ENCODE results near the gene ARMC2. TPM values are rescaled to one million over a fixed set of nuclear protein-coding genes. Genes with fewer than 3 reads are reported as not detected.
"Not testable (repeated sequence)": the region's sequence is repeated elsewhere in the genome, so short reads cannot be mapped to it uniquely, and the experiment has no call there.

Gene ARMC2
- total and polyA plus RNA-seq, 8 donors, result 0.46 to 13.4 (median 2.3) TPM; not detected in 1

DNA sequence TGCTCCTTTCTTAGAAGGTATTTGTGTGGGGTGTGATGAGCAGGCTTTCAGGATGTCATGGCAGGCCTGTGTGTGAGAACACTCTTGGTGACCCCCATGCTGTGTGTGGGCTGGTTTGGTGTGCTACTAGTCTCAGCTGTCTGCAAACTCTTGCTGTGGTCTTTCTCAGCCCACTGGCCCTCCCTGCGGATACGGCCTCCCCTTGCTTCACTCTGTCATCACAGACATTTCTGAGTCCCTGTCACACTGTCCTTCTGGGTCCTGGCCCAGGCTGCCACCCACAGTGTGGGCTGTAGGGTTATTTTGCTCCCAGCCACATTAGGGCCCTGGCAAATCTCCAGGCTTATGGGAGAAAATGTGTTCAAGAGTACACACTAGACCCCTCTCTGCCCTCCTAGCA is 39.0 kb upstream of the ARMC2 start:
- intact Hi-C loops (cut with DNase I; ENCODE audit: low total_unique reads), result no loop called here
- no peak overlapping the region for H3K4me3 ChIP-seq
- TF ChIP-seq POLR2A (IDR thresholded peaks at IDR 0.05) (no peak), POLR2AphosphoS5 (IDR thresholded peaks at IDR 0.05) (no peak), CTCF (IDR thresholded peaks at IDR 0.05) (no peak), EP300 (IDR thresholded peaks at IDR 0.05) (no peak)
- no peak for DNase-seq
- no peaks in the 10 kb centered on the region for H3K27me3 ChIP-seq
- H3K36me3 ChIP-seq, result no peaks in the 10 kb centered on the region
- H3K27ac ChIP-seq, result no peak overlapping the region
- no peaks in the 10 kb centered on the region for H3K9me3 ChIP-seq
- H3K4me1 ChIP-seq, result peaks cover 8 to 27% (median 10%) of the 10 kb centered on the region in 4 donors
- WGBS, 5 donors, result 76 to 100% (median 94%) methylated on average over 2 of the region's 2 CpGs

DNA sequence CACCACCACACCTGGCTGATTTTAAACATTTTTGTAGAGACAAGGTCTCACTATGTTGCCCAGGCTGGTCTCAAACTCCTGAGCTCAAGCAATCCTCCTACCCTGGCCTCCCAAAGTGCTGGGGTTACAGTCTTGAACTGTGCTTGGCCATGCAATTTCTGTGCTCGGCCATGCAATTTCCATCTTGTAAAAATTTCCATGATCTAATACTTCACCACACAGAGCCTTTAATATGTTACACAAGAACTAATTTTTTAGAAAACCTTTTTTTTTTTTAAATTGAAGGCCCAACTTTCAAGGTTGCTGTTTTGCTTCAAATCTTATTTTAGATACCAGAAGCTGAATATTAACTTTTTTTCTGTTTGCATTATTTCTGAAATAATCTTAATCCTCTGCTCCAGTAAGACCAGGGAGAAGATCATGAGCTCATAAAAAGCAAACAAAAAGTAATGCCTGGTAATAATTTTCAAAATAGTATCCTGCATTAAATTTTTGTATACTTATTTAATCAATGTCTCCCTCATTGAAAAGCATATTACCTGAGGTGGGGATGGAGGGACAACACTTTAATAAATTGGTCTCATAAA is 38.1 kb upstream of the ARMC2 start:
- no peak for DNase-seq
- no peaks in the 10 kb centered on the region for H3K36me3 ChIP-seq
- H3K27ac ChIP-seq, result no peak overlapping the region
- no peak overlapping the region for H3K4me3 ChIP-seq
- WGBS, 5 donors, result 80 to 92% (median 86%) methylated on average over 1 of the region's 1 CpG
- no peaks in the 10 kb centered on the region for H3K9me3 ChIP-seq
- TF ChIP-seq CTCF (IDR thresholded peaks at IDR 0.05), result no peak
- no peak for TF ChIP-seq POLR2A (IDR thresholded peaks at IDR 0.05)
- TF ChIP-seq EP300 (IDR thresholded peaks at IDR 0.05), result no peak
- TF ChIP-seq POLR2AphosphoS5 (IDR thresholded peaks at IDR 0.05), result no peak
- H3K27me3 ChIP-seq, result no peaks in the 10 kb centered on the region
- intact Hi-C loops (cut with DNase I; ENCODE audit: low total_unique reads), result no loop called here
- peaks cover 8 to 27% (median 10%) of the 10 kb centered on the region in 4 donors for H3K4me1 ChIP-seq

DNA sequence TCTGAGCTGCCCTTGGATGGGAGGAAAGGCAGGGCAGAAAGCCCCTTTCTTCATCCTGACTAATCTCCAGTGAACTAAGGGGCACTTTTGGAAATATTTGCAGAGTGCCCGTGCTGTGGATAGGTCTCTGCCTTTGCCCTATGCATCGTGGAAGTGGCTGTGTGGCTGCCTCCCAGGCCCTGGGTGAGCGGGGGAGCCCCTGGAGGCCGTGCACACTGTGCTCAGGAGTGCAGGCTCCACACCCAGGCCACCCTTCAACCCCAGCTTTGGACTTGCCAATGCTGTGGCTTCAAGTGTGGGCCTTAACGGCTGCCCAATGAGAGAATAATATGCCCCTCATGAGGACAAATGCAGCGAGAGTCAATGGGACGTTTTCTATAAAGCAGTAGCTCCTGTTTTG is 36.7 kb upstream of the ARMC2 start:
- H3K27me3 ChIP-seq, result no peaks in the 10 kb centered on the region
- no peak for DNase-seq
- no peak for TF ChIP-seq POLR2A (IDR thresholded peaks at IDR 0.05)
- TF ChIP-seq POLR2AphosphoS5 (IDR thresholded peaks at IDR 0.05), result no peak
- no peak for TF ChIP-seq EP300 (IDR thresholded peaks at IDR 0.05)
- no peak for TF ChIP-seq CTCF (IDR thresholded peaks at IDR 0.05)
- no peak overlapping the region for H3K27ac ChIP-seq
- no peak overlapping the region for H3K4me3 ChIP-seq
- no peaks in the 10 kb centered on the region for H3K36me3 ChIP-seq
- no peaks in the 10 kb centered on the region for H3K9me3 ChIP-seq
- intact Hi-C loops (cut with DNase I; ENCODE audit: low total_unique reads), result no loop called here
- H3K4me1 ChIP-seq, result peaks cover 0 to 15% (median 5%) of the 10 kb centered on the region in 4 donors
- WGBS, 5 donors, result 68 to 100% (median 80%) methylated on average over 1 to 7 of the region's 7 CpGs

DNA sequence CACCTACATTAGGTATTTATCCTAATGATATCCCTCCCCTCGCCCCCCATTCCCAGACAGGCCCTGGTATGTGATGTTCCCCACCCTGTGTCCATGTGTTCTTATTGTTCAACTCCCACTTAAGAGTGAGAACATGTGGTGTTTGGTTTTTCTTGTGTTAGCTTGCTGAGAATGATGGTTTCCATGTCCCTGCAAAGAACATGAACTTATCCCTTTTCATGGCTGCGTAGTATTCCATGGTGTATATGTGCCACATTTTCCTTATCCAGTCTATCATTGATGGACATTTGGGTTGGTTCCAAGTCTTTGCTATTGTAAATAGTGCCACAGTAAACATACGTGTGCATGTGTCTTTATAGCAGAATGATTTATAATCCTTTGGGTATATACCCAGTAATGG is 35.0 kb upstream of the ARMC2 start:
- WGBS, 5 donors, result 44 to 80% (median 64%) methylated on average over 2 to 3 of the region's 3 CpGs
- H3K27me3 ChIP-seq; H3K9me3 ChIP-seq; H3K4me3 ChIP-seq; H3K4me1 ChIP-seq; H3K36me3 ChIP-seq; H3K27ac ChIP-seq; intact Hi-C loops (cut with DNase I; ENCODE audit: low total_unique reads); DNase-seq: not testable (repeated sequence)

- H3K27ac ChIP-seq; H3K27me3 ChIP-seq; H3K9me3 ChIP-seq; DNase-seq; intact Hi-C loops (cut with DNase I; ENCODE audit: low total_unique reads); H3K4me3 ChIP-seq; H3K36me3 ChIP-seq; H3K4me1 ChIP-seq: not testable (repeated sequence)
- 74 to 94% (median 87%) methylated on average over 7 of the region's 7 CpGs for WGBS, 5 donors
These were observed 30.9 kb upstream of the ARMC2 start for GRCh38 chr6:108817276-108817675.
